Endothelial cell of umbilical vein (primary cell): ENCODE data around the gene PRRX1. TPM values are rescaled to one million over a fixed set of nuclear protein-coding genes. Genes with fewer than 3 reads are reported as not detected.

Experiments
- BruUV-seq: library from RNA; stranded (reverse); fragments of 400-500 nt; replicated peaks from 2 replicates; lab custom pipeline; 2021; lab: Mats Ljungman, UMichigan
- CTCF ChIA-PET: fragments of 300-600, 350-600 bp; sonication (Branson Sonifier 250); formaldehyde crosslinking; loops from one replicate; lab custom pipeline; 2021; ENCODE audit warnings: antibody characterized with exemption, inconsistent platforms; lab: Charles Lee
- POLR2A ChIA-PET: fragments of 300-600, 350-600 bp; sonication (Branson Sonifier 250); formaldehyde crosslinking; loops from one replicate; lab custom pipeline; 2021; ENCODE audit warnings: antibody characterized with exemption, inconsistent platforms; lab: Charles Lee
- DNase-seq: peaks from one replicate; pipeline ENCODE4 v3.0.0-alpha.2; 2011; ENCODE audit warnings: low read depth, low spot score
- FAIRE-seq: peaks from 2 replicates; lab custom pipeline; 2011; peaks lifted over from hg19 to GRCh38; lab: Jason Lieb, UNC
- H2AFZ ChIP-seq: 2 replicates; pipeline ENCODE4 v1.6.0; 2012; ENCODE audit warnings: low read depth, low read length, control low read depth, inconsistent platforms
- H3K27ac ChIP-seq: 2 replicates; pipeline ENCODE4 v1.5.1; 2011; ENCODE audit warnings: low read depth, mild to moderate bottlenecking, control low read depth, low read length, moderate library complexity; ENCODE audit not compliant: insufficient read depth
- H3K27me3 ChIP-seq, 2 experiments: 2 replicates each; pipeline versions ENCODE4 v1.6.0 to v1.6.1; 2011; ENCODE audit warnings: low read length in 2 of 2, mixed read lengths in 1 of 2; ENCODE audit not compliant: control insufficient read depth in 2 of 2, insufficient read depth in 2 of 2
- H3K36me3 ChIP-seq, 2 experiments: 2 replicates in 1 of 2; 3 replicates in 1 of 2; pipeline ENCODE4 v1.5.1; 2011; ENCODE audit warnings: low read length in 2 of 2, mild to moderate bottlenecking in 1 of 2, moderate library complexity in 1 of 2; ENCODE audit not compliant: control insufficient read depth in 2 of 2, insufficient read depth in 2 of 2; ENCODE audit errors: extremely low read depth in 1 of 2
- H3K4me1 ChIP-seq: 3 replicates; pipeline ENCODE4 v1.5.1; 2011; ENCODE audit warnings: mild to moderate bottlenecking, low read length; ENCODE audit not compliant: control insufficient read depth, insufficient read depth; ENCODE audit errors: extremely low read depth
- H3K4me2 ChIP-seq: 2 replicates; pipeline ENCODE4 v1.6.1; 2011; ENCODE audit warnings: low read length, control low read depth, mixed read lengths; ENCODE audit not compliant: insufficient read depth
- H3K4me3 ChIP-seq, 3 experiments: fragments of 200-600 bp in 1 of 3; sonication (generic), shearing (Covaris generic) in 1 of 3; replicated peaks in 1 of 3; 2 replicates each; pipeline ENCODE4 v1.5.1; 2011 to 2016; ENCODE audit warnings: control low read depth in 3 of 3, low read length in 3 of 3, mild to moderate bottlenecking in 2 of 3, inconsistent platforms in 1 of 3, low read depth in 1 of 3, moderate library complexity in 1 of 3; ENCODE audit not compliant: insufficient read depth in 1 of 3
- H3K79me2 ChIP-seq: 2 replicates; pipeline ENCODE4 v1.6.0; 2012; ENCODE audit warnings: low read length, inconsistent platforms; ENCODE audit not compliant: control insufficient read depth, insufficient read depth
- H3K9ac ChIP-seq: replicated peaks from 2 replicates; pipeline ENCODE3; 2011; ENCODE audit warnings: low read length, control low read depth; ENCODE audit not compliant: insufficient read depth; ENCODE audit errors: extremely low read depth
- H3K9me1 ChIP-seq: replicated peaks from 3 replicates; pipeline ENCODE4 v1.6.0; 2011; ENCODE audit warnings: mild to moderate bottlenecking, low read length; ENCODE audit not compliant: control insufficient read depth, insufficient read depth; ENCODE audit errors: extremely low read depth
- H3K9me3 ChIP-seq: replicated peaks from 2 replicates; pipeline ENCODE4 v1.5.1; 2012; ENCODE audit warnings: low read length, inconsistent platforms; ENCODE audit not compliant: control insufficient read depth, insufficient read depth
- H4K20me1 ChIP-seq: replicated peaks from 2 replicates; pipeline ENCODE3; 2011; ENCODE audit warnings: mild to moderate bottlenecking, low read length; ENCODE audit not compliant: control insufficient read depth, insufficient read depth; ENCODE audit errors: extremely low read depth
- EZH2 ChIP-seq: IDR thresholded peaks from 2 replicates; pipeline ENCODE4 v1.6.1; 2012; ENCODE audit warnings: borderline replicate concordance, low read depth, mild to moderate bottlenecking, moderate library complexity, low read length, inconsistent platforms; ENCODE audit not compliant: severe bottlenecking
- FOS ChIP-seq: IDR thresholded peaks from 2 replicates; pipeline ENCODE4 v1.6.1; 2011; ENCODE audit warnings: mild to moderate bottlenecking, low read length, moderate library complexity, borderline replicate concordance; ENCODE audit not compliant: insufficient read depth
- GATA2 ChIP-seq: IDR thresholded peaks from 2 replicates; pipeline ENCODE4 v1.7.0; 2011; ENCODE audit warnings: low read depth, mild to moderate bottlenecking, moderate library complexity, mixed read lengths, low read length; ENCODE audit not compliant: insufficient read length, insufficient read depth
- JUN ChIP-seq: IDR thresholded peaks from 2 replicates; pipeline ENCODE4 v1.6.1; 2011; ENCODE audit warnings: borderline replicate concordance, low read depth; ENCODE audit not compliant: insufficient read length, insufficient read depth
- MYC ChIP-seq: IDR thresholded peaks from one replicate; pipeline ENCODE4 v1.6.1; 2011; ENCODE audit warnings: mild to moderate bottlenecking, low read depth, low read length
- POLR2A ChIP-seq: IDR thresholded peaks from 2 replicates; pipeline ENCODE4 v1.6.1; 2012; ENCODE audit warnings: low read depth, mild to moderate bottlenecking, control low read depth, low read length
- POLR2AphosphoS5 ChIP-seq: IDR thresholded peaks from 2 replicates; pipeline ENCODE4 v1.6.1; 2012; ENCODE audit warnings: low read depth, mild to moderate bottlenecking, control low read depth, low read length, moderate library complexity; ENCODE audit not compliant: insufficient read depth
- dilution Hi-C: fragments of 300-500 bp; cut with MboI; formaldehyde crosslinking; loops from one replicate; pipeline ENCODE4 v1.15.0; 2019; ENCODE audit warnings: low sequenced_read_pairs; ENCODE audit not compliant: extremely low pct_ligation_motif_present
- intact Hi-C: fragments of 100-400 bp; cut with micrococcal nuclease; formaldehyde crosslinking; loops from one replicate; pipeline ENCODE4 v1.10.0; 2022
- polyA plus RNA-seq, 4 experiments: library from polyadenylated mRNA; depleted of rRNA in 3 of 4; stranded (reverse) in 3 of 4; unstranded in 1 of 4; fragments of >200 nt; gene quantifications; 2 replicates each; pipeline versions ENCODE4 v1.2.1 to v1.2.3, GENCODE V29; 2011 to 2012; ENCODE audit warnings: missing spikeins in 1 of 4
- total RNA-seq: library from RNA; stranded (reverse); gene quantifications from 2 replicates; pipeline ENCODE4 v1.2.3, GENCODE V29; 2021
- TF ChIP-seq, protein P1 (sequence below), 2 donors: IDR thresholded peaks; 1 replicate in 1 of 2; 2 replicates in 1 of 2; pipeline ENCODE4 v1.5.1; 2011; ENCODE audit warnings: low read length in 2 of 2, mild to moderate bottlenecking in 2 of 2, moderate library complexity in 2 of 2, control low read depth in 1 of 2, inconsistent platforms in 1 of 2, low read depth in 1 of 2; ENCODE audit not compliant: insufficient read depth in 1 of 2; ENCODE audit errors: extremely low read depth in 1 of 2
- TF ChIP-seq, protein P2 (sequence below): IDR thresholded peaks from 2 replicates; pipeline ENCODE4 v1.6.1; 2011; ENCODE audit not compliant: insufficient read depth, insufficient read length

Gene PRRX1
- total and polyA plus RNA-seq, 2 donors (not counting 3 experiments of a cell fraction or from before 2014, with no cell fraction given) = 0.03 TPM; not detected in 1

DNA sequence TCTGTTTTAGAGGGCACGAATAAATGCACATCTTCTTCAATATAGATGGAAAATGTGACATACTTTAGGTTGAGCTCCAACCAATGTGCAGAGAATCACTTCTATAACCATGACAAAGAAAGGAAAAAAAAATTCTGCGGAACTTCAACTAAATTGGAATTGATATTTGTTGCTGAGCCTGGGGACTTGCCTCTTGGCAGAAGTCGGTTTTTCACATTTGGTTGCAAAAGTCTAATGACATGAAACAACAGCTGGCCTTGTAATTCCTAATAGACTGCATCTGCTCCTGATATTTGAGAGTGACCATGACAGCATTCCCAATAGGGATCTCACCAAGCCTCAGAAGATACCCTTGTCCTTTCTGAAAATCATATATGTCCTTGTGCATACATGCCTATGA is 112.8 kb downstream of the PRRX1 start:
- H3K27ac ChIP-seq = no peak overlapping the region
- no peaks in the 10 kb centered on the region for H4K20me1 ChIP-seq
- BruUV-seq = no TSS peak
- no peak for TF ChIP-seq JUN
- no peak for TF ChIP-seq POLR2A
- TF ChIP-seq, protein P1, sequence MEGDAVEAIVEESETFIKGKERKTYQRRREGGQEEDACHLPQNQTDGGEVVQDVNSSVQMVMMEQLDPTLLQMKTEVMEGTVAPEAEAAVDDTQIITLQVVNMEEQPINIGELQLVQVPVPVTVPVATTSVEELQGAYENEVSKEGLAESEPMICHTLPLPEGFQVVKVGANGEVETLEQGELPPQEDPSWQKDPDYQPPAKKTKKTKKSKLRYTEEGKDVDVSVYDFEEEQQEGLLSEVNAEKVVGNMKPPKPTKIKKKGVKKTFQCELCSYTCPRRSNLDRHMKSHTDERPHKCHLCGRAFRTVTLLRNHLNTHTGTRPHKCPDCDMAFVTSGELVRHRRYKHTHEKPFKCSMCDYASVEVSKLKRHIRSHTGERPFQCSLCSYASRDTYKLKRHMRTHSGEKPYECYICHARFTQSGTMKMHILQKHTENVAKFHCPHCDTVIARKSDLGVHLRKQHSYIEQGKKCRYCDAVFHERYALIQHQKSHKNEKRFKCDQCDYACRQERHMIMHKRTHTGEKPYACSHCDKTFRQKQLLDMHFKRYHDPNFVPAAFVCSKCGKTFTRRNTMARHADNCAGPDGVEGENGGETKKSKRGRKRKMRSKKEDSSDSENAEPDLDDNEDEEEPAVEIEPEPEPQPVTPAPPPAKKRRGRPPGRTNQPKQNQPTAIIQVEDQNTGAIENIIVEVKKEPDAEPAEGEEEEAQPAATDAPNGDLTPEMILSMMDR (IDR thresholded peaks at IDR 0.05; ENCODE audit: extremely low read depth in 1 of 2, insufficient read depth in 1 of 2, low read depth in 1 of 2, low read length in 2 of 2) = no peak
- no peak for TF ChIP-seq FOS
- TF ChIP-seq EZH2 = no peak
- TF ChIP-seq GATA2 = no peak
- no peak for TF ChIP-seq MYC
- no peak for TF ChIP-seq POLR2AphosphoS5
- TF ChIP-seq, protein P2, sequence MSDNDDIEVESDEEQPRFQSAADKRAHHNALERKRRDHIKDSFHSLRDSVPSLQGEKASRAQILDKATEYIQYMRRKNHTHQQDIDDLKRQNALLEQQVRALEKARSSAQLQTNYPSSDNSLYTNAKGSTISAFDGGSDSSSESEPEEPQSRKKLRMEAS = no peak
- POLR2A ChIA-PET = no interaction called here
- CTCF ChIA-PET = interaction anchor here (3.1 kb wide), 1 partner anchor 87 kb away, joined by 12 read pairs; no protein-coding TSS in a partner anchor
- H3K4me3 ChIP-seq = no peak overlapping the region
- H3K27me3 ChIP-seq = no peaks in the 10 kb centered on the region
- H3K9ac ChIP-seq = no peak overlapping the region
- H3K4me1 ChIP-seq = no peaks in the 10 kb centered on the region
- no peaks in the 10 kb centered on the region for H3K9me1 ChIP-seq
- no peak for DNase-seq
- no peak for FAIRE-seq
- intact Hi-C loops (no loop called here), dilution Hi-C loops (no loop called here)
- no peaks in the 10 kb centered on the region for H3K9me3 ChIP-seq
- no peaks in the 10 kb centered on the region for H3K79me2 ChIP-seq
- no peak overlapping the region for H3K4me2 ChIP-seq
- no peaks in the 10 kb centered on the region for H3K36me3 ChIP-seq
- no peak overlapping the region for H2AFZ ChIP-seq

Other genes with a start within 250 kb of the PRRX1 start
- gene GORAB, start 132.0 kb upstream of the PRRX1 start, total RNA-seq = 6.4 and 7.7 TPM in 2 replicates
- gene GORAB, start 132.0 kb upstream of the PRRX1 start, polyA plus RNA-seq = 3.0 and 4.4 TPM in 2 replicates